HG03175 (cell line): Measurements from ENCODE around the gene HYAL2.

Experiments used
- ATAC-seq: cut with Tn5 transposase; IDR thresholded peaks from one replicate; pipeline ENCODE4 v1.9.1; 2021; ENCODE audit warnings: mild to moderate bottlenecking, moderate library complexity; ENCODE audit not compliant: unreplicated experiment

Gene HYAL2

DNA sequence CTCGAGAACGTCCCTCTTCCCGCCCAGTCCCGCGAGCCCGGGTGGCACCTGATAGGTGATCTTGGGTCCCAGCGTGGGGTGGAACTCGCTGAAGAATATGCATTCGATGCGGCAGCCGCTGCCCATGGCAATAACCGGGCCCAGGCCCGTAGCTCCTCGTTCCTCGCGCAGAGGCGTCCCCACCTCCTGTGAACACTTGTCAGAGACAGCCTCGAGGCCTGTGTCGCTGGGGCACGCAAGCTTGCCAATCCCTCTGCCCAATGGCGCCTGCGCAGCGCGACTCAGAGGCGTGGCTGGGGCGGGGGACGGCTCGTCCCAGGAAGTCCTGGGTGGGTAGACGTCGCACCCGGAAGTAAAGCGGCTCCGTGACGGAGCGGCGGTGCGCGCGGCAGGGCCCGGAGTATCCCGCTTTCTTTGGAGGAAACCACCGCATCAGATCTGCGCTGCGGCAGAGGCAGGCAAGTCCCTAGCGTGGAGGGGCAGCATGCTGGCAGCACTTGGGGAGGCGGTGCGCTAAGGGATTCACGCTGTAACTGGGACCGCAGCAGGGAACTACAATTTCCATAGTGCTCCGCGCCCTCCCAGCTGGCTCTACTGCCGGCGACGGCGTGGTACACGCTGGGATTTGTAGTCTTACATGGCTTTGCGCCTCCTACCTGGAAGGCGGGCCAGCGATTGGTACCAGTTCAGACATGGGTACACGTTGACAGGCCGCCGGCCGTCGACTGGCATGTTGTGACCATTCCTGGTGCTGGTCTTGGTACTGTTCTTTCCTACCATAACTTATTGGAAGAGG lies 28.2 kb upstream of the HYAL2 start, which contains the start of the genes CYB561D2 and NPRL2:
Gene CYB561D2 (plus strand): TSS at position 336 of the 796 bp plus-strand sequence. CDS start 572 bp downstream, outside the sequence.
Gene NPRL2 (minus strand): TSS at position 249 of the 796 bp plus-strand sequence. CDS start 123 bp downstream, at position 126.
- peak; percentile 85 for ATAC-seq

DNA sequence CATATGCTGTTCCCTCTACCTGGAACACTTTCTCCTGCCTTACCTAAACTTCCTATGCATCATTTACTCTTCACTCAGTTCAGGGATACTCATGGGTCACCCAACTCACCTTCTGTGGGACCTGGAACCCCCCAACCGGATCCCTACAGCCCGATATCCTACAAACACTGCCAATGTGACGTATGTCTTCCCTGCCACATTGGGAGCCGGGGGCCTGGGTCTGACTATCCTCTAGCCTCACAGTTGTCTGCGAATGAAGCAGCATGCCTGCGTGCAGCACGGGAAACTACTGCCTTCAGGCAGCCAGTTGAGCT lies 27.6 kb upstream of the HYAL2 start:
- no peak for ATAC-seq

DNA sequence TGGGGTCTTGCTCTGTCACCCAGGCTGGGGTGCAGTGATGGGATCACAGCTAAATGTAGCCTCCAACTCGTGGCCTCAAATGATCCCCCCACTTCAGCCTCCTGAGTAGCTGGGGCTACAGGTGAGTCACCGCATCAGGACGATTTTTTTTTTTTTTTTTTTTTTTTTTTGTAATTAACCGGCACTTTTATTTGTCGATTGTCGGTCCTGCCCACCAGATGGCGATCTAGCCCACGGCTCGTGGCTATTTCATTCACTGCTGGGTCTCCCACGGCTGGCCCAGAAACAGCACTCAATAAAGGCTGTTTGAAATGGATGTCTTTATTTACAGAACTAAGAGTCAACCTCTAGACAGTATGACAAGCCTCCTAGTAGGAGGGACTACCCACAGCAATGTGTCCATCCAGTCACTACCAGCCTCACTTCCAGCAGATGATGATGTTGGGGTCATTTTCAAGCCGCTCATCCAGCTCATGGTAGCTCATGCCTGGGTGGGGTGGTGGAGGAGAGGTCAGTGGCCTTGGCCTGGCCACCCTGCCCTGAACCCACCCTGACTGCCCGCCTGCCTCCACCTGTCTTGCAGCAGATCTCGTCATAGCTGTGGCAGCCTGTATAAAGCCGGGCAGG lies 24.8 kb upstream of the HYAL2 start:
- ATAC-seq = no peak

DNA sequence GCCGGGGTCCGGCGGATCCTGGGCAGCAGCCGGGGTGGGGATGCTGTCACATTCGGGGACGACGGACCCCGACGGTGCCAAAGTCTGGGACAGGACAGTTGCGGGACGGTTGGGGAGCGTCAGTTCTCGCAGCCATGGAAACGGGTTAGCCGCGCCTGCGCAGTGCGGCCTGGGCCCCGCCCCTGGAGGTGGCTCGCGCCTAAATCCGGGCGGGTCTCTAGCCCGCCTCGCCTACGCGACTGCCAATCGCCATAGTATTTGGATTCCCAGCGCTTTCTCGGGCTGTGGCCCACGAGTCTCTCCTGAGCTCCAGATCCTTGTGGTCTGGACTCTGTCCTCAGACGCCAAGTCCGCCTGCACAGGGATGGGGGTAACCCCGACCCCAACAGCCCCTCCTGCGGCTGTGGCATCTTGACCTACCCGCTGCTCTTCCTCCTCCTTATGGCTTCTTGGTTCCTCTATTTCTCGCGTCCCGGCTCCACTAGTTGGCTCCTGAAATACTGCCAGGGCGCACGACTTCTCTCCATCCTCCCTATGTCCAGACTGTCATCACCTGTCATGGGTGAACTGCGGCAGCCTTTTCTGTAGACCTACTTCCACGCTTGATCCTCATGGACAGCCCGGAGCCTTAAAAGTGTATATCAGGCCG lies 23.2 kb upstream of the HYAL2 start, which contains the start of gene ZMYND10:
Gene ZMYND10 (minus strand): TSS at position 147 of the 649 bp plus-strand sequence. CDS start 153 bp downstream, outside the sequence.
- ATAC-seq = peak; percentile 30

DNA sequence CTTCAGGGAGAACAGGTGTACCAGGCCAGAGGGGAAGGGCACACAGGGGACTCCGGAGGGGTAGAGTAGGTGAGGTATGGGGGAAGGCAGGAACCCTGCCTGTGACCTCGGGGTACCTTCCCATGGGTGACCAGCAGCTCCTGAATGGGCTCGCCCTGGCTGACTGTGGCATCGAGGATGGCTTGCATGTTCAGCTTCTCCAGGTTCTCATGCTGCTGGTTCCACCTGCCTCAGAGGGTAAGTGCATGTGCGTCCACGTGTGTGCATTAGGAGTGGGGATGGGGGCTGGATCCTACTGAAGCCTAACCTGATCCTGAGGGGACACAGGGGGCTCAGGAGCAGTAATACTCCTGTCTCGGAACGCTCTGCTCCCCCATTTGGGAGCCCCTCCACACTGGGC lies 22.5 kb upstream of the HYAL2 start:
- no peak for ATAC-seq

DNA sequence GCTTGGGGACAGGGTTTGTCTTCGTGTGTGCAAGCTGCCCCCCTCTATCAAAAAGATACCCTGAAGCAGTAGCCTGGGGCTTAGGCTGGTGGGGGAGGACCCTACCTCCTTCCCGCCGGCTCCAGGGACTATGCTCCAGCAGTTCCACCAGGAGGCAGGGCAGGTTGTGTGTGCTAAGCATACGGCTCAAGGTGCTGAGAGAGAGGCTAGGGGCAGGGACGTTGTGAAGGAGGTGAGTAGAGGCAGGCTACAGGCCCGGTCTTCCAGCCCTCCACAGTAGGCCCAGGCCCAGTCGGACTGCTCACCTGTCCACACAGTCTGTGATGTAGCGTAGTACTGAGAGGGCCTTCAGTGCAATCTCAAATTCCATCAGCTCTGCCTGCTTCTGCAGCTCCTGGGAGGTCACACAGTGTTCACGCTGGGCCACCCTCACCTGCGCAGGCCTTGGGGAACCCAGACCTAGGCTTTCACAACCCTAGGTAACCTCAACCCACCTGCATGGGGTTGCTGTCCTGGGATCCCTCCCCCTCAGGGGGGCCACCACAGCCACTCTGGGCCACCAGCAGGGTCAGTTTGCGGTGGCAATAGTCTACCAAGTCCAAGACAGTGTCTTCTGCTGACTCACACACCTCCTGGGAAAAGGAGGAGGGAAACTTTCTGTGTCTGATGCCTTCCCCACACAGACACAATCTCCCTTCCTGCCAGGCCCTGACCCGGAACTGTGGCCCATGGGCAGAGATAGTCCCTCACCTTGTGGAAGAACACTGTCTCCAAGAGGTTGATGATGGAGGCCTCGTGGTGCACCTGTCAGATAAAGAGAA lies 20.5 kb upstream of the HYAL2 start:
- ATAC-seq = no peak

DNA sequence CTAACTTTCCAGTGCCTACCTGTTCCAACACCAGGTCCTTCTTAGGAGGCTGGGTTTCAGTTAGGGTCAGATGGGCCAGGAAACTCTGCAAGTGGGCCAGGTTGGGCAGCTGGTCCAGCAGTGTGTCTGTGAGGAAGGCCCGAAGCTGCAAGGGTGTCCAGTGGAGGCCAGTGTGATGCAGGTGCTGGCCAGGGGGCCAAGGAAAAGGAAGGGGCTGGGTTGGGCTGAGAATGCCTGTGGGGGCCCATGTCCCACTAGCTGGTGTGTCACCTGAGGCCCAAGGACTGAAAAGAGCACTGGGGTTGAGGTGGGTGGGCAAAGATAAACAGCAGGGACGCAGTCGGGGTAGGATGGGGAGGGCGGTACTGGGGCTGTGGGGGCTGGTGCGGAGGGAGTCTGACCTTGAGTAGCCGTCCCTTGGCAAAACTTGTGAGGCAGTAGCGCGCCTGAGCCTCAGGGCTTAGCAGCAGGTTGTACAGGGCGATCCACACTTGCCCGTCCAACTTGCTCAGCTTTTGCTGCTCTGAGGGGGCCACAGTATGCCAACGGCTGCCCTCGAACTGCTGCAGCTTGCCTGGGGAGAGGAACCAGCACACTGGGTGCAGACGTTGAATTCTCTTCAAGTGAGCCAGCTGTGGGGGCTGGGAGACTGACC lies 19.6 kb upstream of the HYAL2 start:
- no peak for ATAC-seq

DNA sequence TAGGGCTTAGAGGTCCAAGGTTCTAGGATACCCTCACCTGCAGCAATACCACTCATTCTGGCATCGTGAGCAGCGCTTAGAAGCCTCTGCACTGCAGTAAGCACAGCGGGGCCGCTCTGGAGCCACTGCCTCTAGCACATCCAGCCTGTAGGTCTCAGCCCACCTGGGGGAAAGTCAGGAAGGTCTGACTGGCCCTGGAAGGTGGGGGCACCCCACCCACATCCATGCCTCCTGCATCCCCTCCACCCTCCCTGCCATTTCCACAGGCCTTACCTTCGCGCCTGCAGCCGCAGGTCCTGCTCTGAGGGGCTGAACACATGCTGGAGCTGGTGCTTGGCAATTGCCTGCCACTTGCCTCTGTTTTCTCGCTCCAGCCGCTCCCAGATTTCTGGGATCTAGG lies 19.0 kb upstream of the HYAL2 start:
- no peak for ATAC-seq

DNA sequence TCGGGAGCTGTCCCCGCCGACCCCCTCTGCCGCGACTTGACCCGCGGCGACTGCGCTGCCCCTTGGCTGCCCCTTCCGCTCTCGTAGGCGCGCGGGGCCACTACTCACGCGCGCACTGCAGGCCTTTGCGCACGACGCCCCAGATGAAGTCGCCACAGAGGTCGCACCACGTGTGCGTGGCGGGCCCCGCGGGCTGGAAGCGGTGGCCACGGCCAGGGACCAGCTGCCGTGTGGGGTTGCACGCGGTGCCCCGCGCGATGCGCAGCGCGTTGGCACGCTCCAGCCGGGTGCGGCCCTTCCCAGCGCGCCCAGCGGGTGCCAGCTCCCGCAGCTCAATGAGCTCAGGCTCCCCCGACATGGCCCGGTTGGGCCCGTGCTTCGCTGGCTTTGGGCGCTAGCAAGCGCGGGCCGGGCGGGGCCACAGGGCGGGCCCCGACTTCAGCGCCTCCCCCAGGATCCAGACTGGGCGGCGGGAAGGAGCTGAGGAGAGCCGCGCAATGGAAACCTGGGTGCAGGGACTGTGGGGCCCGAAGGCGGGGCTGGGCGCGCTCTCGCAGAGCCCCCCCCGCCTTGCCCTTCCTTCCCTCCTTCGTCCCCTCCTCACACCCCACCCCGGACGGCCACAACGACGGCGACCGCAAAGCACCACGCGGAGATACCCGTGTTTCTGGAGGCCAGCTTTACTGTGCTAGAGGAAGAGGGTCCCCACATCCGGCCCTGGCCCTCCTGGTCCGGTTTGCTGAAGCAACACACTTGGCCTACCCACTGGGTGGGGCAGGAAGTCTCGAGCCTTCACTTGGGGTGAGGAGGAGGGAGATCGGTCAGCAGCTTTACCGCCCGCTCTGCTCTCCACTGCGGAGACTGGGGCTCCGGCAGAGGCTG lies 18.1 kb upstream of the HYAL2 start, which contains the start of gene RASSF1:
Gene RASSF1 (minus strand): TSS at position 389 of the 882 bp plus-strand sequence. CDS start 31 bp downstream, at position 358.
- peak; percentile 23 for ATAC-seq

DNA sequence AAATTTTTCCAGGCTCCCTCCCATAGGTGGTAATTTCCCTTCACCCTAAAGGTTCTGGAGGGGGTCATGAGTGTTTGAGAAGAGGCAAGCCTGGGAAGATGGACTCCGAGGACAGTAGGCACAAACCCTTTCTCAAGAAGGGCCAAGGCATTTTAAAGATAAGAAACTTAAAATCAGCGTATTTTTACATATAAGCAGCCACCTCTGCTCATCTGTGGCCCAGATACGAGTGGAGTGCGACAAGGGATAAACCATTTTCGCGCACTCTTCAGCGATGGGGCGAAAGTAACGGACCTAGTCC lies 17.6 kb upstream of the HYAL2 start:
- no peak for ATAC-seq

DNA sequence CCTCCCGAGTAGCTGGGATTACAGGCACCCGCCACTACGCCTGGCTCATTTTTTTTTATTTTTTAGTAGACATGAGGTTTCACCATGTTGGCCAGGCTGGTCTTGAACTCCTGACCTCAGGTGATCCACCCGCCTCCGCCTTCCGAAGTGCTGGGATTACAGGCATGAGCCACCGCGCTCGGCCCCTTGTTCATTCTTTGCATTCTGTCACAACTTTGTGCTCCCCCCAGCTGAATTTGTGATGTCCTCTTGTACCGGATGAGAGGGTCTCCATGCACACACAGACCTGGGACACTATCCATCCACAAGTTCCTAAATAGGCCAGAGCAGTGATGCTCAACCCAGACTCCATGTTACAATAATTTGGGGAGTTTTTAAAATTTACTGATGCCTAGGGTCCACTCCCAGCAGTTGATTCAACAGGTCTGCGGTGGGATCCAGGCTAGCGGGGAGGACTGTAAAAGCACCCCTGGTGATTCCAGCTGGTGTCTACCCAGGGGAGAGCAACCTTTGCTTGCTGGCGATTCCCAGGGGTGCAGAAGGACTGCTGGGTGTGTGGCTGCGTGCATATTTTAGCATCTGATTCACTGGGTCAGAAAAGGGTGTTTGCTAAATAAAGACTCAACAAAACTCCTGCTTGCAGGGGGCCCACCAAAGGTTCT lies 17.1 kb upstream of the HYAL2 start:
- no peak for ATAC-seq

DNA sequence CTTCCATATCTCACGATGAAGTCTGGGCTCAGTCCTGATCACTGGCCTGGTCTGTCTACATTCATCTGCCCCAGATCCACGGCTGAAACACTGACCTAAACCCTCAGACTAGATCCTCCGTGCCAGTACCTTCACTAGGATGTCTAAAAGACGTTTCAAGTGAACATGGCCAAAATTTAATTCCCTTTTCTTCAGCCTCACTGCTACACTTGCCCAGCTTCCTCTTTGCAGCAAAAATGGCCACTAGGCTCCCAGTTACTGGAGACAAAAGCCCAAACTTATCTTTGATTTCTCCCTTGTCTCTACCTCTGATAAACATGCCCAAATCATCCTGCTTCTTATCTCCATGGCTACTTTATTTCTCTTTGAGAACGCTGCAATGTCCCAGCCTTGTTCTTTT lies 16.4 kb upstream of the HYAL2 start:
- ATAC-seq = no peak

DNA sequence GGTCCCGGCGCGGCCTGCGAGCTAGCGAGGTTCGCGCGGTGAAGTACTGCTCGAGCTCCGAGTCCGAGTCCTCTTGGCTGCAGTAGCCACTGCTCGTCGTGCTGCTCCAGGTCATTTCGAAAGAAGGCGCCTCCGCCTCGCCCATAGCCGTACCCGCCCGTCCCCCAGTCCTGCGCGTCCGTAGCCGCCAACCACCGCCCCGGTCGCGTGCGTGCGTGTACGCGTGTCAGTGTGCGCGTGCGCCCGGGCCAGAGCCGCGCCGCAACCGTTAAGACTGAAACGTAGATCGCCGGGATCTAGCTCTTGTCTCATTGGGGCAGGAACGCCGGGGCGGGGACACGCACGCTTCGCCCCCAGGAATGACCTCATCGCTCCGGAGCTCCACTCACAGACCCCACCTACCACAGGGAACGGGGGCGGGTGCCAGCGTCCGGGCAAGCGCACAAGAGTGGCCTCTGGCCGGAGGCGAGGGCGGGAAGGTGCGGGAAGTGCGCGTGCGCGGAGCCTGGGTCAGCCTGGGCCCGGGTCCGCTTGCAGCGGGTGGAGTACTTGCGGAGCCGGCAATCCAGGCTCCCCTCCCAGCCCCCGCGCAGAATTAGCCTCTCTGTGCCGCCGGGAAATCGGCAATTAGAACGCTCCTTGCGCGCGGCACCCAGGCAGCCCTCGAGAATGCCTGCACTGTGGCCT lies 14.8 kb upstream of the HYAL2 start:
- ATAC-seq = peak; percentile 72

DNA sequence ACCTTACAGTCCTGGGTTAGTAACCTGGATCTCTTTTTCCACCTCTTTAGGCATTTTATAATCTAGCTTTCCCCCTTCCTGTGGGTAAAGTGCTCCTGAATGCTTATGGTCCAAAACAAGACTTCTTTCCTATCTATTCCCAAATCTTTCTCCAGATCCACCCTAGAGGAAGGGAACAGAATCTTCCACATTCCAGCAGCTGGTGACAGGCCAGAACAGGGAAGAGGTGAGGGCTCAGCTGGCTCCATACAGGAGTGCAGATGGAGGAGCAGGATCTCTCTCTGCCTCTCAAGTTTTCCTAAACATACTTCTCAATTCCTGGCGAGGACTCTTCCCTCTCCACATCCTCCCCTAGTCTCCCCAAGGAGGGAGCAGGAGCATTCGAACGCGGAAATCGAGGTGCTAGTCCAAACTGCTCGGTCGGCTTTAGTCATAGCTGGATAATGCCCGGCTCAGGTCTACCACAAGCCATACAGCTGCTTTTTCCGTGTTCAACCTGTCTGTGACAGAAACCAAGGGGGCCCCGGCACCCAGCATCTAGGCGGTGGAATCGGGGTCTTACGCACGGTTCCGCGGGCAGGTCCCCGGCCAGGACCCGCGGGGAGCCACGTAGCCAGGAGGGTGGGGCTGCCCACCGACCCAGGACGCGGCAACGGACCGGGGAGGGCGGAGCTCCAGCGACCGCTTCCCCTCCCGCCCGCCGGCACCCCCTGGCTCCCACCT lies 14.1 kb upstream of the HYAL2 start:
- ATAC-seq = peak; percentile 30

DNA sequence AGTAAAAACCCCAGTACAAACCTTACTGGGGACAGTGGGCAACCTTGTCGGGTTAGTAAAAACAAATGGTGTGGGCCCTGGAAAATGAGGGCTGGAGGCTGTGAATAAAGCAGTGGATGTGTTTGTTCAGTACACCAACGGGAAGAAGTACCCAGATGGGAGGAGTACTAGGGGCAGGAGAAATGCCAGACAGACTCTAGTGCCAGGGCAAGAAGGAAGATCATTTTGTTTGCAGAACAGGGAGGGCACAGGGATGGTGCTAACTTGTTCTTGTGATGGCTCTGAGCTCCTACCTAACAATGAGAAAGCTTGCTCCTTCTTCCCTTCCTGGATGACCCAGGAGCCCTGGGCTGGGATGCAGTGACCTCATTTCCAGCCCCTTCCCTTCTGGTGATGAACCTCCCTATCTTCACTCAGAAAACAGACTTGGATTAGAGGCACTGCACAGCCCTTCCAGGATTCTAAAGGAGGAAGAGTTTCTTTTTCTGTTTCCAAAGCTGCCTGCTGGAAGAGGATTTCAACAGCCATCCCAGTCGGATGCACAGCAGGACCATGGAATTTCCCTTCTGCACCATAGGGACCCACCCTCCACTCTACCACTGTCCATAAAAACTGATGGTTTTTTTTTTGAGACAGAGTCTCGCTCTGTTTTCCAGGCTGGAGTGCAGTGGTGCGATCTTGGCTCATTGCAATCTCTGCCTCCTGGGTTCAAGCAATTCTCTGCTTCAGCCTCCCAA lies 12.0 kb upstream of the HYAL2 start:
- no peak for ATAC-seq

DNA sequence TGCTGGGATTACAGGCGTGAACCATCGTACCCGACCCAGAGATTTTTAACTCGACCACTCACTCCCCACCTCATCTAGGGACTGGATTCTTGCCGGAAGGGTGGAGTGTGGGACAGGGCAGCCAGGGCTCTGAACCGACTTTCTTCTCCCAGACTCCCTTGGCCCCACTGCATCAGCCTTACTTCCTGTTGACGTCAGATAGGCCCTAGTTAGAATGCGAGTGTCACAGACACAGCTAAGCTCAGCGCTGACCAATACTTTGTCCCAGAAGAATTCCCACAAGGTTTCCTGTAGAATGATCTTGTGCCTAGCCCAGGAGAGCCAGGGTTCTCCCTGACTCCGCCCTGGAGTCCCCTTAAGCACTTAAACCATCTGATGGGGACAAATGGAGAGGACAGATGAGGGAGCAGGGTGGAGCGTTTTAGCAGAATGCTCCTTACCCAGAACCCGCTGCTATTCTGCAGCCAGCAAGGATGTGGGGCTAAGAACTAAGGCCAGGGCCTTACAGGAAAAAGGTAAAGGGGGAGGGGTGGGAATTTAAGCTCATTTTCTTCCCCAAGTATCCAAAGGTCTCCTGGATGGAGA lies 11.3 kb upstream of the HYAL2 start:
- ATAC-seq = no peak
